GDM1 (cell line): ENCODE data around the gene PRC1.
"Not testable (repeated sequence)": the region's sequence is repeated elsewhere in the genome, so short reads cannot be mapped to it uniquely, and the experiment has no call there.

ENCODE experiments used
- DNase-seq: peaks from one replicate; lab custom pipeline; 2025; lab: John Stamatoyannopoulos, UW

Gene PRC1, protein sequence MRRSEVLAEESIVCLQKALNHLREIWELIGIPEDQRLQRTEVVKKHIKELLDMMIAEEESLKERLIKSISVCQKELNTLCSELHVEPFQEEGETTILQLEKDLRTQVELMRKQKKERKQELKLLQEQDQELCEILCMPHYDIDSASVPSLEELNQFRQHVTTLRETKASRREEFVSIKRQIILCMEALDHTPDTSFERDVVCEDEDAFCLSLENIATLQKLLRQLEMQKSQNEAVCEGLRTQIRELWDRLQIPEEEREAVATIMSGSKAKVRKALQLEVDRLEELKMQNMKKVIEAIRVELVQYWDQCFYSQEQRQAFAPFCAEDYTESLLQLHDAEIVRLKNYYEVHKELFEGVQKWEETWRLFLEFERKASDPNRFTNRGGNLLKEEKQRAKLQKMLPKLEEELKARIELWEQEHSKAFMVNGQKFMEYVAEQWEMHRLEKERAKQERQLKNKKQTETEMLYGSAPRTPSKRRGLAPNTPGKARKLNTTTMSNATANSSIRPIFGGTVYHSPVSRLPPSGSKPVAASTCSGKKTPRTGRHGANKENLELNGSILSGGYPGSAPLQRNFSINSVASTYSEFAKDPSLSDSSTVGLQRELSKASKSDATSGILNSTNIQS

DNA sequence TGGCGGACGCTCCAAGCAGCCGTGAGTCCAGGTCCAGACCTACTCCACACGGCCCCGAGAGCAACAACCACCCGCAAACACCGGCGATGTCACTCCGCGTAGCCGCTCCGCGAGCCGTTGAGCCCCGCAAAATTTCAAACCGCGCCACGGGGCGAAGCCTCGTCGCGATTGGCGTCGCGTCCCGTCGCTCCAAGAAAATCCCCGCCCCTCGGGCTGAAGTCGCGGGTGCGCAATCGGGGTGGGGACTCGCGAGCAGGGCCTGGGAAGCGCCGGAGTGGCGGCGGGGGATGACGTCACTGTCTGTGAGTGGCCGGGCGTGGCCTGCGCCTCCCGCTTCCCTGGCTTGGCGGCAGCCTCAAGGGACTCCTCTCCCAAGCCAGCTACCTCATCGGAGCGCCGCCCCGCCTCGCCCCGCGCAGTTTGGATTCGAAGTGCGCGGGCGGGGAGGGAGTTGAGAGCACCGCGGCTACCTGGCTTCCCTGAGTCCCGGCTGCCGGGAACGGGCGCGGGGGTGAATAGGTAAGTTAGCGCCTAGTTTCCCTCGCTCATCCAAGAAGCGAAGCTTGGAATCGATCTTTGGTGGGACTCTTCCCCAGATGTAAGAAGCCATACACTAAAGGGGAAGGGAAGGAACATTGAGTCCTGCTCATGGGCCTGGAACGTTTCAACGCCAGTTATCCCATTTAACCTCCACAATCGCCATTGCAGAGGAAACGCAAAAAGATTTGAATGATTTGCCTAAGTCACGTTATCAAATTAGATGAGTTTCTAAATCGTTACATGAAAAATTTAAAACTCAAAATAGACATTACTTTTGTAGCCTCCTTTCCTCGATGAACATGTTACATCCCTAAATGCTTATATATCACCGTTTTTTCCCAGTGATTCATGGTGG lies at the start of gene PRC1:
Gene PRC1, minus strand, starts transcription at position 119 of the 895 bp plus-strand sequence. Its CDS starts 118 bp downstream, at position 1.
- DNase-seq = peak; percentile 98

- DNase-seq = peak; percentile 5
These were observed 49.0 kb upstream of the PRC1 start for GRCh38 chr15:91043202-91043874.

- no peak for DNase-seq
These were observed 46.5 kb upstream of the PRC1 start for GRCh38 chr15:91040856-91041255.

- no peak for DNase-seq
These were observed 45.7 kb upstream of the PRC1 start for GRCh38 chr15:91039996-91040395.

DNA sequence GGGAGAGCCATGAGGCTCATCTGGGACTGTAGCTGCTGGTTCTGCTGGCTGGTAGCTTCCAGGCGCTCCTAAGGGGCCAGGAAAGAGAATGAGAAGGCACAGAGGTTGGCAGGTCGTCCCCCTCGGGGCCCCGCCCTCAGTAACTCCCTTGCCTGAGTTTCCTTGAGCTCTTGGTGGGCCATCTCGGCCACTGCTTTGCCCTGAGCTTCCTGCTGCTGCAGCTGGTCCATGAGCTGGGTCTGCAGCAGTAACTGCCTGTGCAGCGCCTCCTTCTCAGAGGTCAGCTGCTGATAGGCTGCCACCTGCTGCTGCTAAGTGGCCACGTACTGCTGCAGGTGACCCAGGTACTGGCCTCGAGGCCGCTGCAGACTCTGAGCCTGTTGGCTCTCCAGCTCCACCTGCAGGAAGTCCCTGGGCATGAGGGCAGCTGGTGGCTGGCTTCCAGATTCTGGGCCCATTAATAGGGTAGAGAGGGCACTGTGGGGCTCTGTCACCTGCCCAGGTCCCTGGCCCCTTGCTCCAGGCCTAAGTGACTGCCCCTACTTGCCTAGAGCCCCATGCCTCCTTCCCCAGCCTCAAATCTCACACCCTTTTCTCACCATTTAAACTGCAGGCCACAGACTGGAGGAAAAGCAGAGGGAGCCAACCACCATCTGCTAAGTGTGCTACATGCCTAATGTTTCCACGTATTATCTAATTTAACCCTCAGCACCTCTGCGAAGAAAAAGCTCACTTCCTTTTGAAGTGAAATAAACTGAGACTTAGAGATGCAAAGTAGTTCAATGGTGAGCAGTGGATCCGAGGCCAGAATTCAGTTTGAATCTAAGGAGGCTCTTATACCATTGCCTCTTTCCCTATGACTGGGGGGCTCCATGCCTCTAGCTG lies 38.8 kb upstream of the PRC1 start:
- DNase-seq = peak; percentile 16

GRCh38 chr15:91031796-91032195 lies 37.5 kb upstream of the PRC1 start:
- no peak for DNase-seq

DNA sequence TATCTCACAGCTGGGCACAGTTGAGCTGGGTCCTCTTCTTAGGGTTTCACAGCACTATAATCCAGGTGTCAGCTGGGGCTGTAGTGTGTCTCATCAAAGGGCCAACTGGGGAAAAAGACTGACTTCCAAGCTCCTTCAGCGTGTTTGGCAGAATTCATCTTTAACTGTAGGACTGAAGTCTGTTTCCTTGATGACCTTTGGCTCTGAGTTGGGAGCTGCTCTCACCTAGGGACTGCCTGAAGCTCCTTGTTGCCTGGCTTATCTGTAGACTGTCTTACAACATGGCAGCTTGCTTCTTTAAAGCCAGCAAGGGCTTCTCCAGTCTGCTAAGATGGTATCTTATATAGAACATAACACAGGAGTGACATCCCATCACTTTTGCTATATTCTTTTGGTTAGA lies 33.3 kb upstream of the PRC1 start:
- no peak for DNase-seq

DNA sequence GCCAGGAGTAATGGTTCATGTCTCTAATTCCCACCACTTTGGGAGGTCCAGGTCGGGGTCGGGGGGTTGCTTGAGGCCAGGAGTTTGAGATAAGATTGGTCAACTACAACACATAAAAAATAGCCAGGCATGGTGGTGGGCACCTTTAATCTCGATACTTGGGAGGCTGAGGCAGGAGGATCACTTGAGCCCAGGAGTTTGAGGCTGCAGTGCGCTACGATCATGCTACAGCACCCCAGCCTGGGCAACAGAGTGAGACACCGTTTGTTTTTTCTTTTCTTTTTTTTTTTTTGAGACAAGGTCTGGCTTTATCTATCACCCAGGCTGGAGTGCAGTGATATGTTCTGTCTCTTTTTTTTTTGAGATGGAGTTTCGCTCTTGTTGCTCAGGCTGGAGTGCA lies 29.4 kb upstream of the PRC1 start:
- DNase-seq = no peak

GRCh38 chr15:91022832-91023129 lies 28.4 kb upstream of the PRC1 start:
- DNase-seq = no peak

GRCh38 chr15:91022075-91022831 lies 27.9 kb upstream of the PRC1 start, which contains the start of gene VPS33B:
Gene VPS33B (minus strand): TSS chr15:91022594. CDS start chr15:91022249, 345 bp downstream.
- peak; percentile 78 for DNase-seq

- no peak for DNase-seq
These were observed 27.3 kb upstream of the PRC1 start for GRCh38 chr15:91021516-91022074.

DNA sequence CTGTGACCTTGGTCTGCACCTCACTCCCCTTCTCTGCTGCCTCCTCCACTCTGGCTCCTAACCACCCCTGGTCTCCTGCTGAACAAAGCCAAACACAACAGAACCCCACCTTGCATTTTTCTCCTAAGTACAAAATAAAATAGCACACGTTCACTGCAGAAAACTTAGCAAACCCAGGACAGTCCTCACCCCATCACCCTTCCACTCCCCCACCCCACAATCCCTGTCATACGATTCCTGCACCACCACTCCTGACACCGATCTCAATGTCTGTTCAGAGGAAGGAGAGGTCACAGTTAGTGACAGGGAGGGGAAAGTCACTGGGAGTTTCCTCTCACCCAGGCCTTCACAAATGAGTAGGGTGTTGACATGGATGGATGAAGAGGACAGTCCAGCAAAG lies 23.8 kb upstream of the PRC1 start:
- no peak for DNase-seq

GRCh38 chr15:91017716-91018115 lies 23.4 kb upstream of the PRC1 start:
- DNase-seq = no peak

- DNase-seq = not testable (repeated sequence)
These were observed 19.4 kb upstream of the PRC1 start for GRCh38 chr15:91013701-91014100.

DNA sequence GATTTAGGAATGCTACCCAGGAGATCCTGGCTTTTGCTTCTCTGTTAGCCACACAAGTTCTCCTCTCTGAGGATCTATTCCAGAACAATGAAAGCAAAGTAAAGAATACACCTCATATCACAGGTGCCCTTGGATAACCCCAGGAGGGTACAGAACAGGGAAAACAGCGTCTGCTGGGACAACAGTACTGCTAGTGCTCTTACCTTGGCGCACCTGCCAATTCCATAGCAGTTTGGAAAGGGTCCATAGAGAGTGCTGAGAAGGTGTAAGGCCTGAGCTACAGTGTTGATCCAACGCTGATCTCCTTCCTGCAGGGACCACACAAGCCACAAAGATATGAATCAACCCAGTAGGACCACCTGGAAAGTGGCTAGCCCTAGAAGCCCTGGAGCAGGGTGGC lies 12.9 kb upstream of the PRC1 start:
- no peak for DNase-seq

DNA sequence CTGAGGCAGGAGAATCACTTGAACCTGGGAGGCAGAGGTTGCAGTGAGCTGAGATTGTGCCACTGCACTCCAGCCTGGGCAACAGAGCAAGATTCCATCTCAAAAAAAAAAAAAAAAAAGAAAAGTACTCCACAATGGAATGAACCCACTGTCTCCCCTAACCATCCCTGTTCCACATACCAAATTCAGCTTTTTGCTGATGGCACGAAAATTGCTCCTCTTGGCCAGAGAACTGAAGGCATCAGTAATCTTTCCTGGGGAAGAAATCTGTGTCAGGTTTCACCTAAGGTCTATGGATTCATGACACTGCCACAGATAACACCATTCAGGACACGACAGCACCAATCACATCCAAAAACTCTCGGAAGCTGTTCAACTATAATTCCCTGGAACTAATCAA lies 6.9 kb upstream of the PRC1 start:
- DNase-seq = no peak

- DNase-seq = no peak
These were observed 4.4 kb upstream of the PRC1 start for GRCh38 chr15:90998737-90999136.

- no peak for DNase-seq
These were observed 297 bp downstream of the PRC1 start for GRCh38 chr15:90994059-90994416.

DNA sequence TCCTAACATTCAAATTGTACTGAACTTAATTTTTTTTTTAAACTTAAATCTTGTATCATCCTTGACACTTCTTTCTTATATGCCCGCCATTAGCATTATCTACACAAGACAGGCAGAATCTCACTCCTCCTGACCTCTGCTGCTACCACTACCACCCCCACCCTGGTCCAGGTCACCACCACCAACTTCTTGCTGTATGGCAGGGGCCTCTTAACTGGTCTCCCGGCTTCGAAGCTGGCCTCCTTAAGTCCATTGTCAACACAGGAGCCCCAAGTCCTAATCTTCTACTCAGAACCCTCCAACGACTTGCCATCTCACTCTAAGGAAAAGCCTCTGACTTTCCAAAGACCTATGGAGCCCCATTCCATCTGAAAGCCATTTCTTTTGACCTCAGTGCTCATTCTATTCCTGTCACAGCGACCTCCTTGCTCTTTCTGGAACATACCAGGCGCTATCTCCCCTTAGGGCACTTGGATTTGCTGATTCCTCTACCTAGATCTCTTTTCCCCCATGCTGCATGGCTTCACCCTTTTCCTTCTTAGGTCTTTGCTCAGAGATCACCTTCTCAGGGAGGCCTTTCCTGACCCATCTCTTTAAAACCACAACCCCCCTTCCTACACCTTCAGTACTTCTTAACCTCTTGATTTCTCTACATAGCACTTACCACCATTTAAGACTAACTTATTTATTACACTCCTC lies 2.6 kb downstream of the PRC1 start:
- DNase-seq = no peak
